Measurements from ENCODE around the gene ZNF768.
"Not testable (repeated sequence)": the region's sequence is repeated elsewhere in the genome, so short reads cannot be mapped to it uniquely, and the experiment has no call there.

The ZNF768 gene

DNA sequence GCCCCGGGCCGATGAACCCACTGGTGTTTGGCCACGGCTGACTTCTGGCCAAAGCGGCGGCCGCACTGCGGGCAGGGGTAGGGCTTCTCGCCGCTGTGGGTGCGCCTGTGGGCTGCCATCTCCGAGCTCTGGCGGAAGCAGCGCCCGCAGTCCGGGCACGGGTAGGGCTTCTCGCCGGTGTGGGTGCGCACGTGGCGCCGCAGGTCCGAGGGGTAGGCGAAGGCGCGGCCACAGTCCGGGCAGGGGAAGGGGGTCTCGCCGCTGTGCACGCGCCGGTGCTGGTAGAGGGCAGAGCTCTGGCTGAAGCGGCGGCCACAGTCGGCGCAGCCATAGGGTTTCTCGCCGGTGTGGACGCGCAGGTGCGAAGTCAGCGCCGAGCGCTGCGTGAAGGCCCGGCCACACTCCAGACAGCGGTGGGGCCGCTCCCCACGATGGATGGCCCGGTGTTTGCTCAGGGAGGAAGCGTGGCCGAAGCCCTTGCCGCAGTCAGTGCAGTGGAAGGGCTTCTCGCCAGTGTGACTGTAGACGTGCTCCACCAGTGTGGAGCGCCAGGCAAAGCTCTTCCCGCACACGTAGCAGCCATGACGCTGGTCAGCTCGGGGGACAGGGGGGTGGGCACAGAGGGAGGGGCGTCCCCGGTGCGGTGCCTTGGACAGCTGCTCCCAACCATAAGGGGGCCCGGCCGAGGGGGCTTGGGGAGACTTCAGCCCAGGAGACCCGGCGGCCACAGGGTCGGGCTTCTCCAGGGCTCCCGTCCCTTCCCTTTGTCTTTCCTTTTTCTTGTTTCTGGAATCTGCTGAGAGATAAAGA, 29.2 kb upstream of the ZNF768 start:
- no peak for DNase-seq (ENCODE audit: low spot score)

DNA sequence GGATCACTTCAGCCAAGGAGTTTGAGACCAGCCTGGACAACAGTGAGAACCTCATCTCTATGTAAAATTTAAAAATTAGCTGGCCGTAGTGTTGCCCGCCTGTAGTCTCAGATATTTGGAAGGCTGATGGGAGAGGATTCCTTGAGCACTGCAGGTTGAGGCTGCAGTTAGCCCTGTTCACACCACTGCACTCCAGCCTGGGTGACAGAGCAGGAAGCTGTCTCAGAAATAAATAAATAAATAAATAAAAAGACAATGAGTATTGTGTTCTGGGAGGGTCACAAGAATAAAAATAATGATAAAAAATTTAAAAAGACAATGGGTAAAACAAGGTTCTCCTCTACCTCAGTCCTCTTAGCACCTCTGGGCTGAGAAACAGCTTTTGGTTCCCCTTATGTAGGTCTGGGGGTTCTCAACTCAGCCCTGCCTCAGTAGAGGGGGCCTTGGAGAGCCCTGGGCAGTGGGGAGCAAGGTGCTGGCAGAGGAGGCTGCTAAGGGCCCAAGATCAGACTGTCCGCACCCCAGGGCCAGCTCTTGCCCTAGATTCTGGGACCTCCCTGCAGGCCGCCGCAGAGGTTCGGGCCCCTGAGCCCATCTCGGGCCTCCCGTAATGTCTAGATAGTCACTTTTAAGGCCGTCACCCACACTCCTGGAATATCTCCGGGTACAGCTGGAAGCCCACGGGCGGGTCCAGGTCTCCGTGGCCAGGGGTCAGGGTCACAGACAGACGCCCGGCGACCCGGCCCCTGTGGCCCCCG, 28.4 kb upstream of the ZNF768 start:
- no peak for DNase-seq (ENCODE audit: low spot score)

DNA sequence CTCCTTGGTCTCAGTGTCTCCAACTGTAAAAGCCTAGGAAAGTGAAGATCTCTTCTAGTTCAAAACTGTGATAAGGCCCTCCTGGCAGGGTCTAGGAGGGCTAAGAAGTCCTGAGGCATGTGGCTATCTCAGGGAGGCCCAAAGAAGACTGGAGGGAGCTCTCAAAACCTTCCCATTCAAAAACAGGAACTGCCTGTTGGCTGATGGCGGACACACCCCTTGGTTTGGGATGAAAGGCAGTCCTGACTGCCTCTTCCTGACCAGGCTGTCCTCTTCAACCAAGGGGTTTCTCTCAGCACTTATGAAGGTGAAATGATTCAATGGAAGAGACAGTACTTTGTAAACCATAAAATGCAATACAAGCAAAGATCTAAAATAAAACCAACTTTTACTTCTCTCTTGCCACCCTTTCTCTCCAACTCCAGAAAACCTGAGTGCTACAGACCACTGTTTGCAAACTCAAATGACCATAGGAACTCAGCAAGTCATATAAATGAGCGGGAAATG, 27.1 kb upstream of the ZNF768 start:
- no peak for DNase-seq (ENCODE audit: low spot score)

DNA sequence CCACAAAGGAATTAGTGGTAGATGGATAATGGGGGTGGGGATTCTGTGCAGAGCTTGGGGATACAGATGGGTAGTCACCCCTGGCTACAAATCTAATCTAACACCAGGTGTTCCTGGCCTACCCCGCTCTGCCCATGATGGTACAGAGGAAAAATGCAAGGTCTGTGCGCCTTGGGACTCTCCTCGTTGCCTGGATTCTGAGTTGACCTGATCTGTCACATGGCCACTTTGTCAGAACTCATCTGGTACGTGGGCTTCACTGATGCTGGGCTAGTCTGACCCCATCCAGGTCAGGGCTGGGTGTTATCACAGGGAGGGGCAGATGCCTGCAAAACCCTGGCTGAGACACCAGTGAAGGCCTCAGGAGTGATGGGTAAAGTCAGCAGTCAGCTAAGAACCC, 26.6 kb upstream of the ZNF768 start:
- DNase-seq (ENCODE audit: low spot score): no peak

DNA sequence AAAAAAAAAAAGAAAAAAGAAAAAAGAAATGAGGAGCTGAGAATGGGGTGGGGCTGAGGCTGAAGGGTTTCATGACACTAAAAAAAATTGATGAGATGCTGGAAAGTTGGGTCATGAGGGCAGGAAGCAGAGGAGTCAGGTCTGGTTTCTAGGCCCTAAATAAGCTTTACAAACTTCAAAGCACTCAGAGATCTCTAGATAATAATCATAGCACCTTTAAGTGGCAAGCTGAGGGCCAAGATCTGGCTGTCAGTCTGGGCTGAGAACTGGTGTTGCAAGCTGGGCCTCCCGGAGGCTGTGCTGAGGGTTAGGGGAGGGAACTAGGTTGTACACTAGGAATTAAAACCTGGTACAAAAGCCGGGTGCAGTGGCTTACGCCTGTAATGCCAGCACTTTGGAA, 25.4 kb upstream of the ZNF768 start:
- DNase-seq (ENCODE audit: low spot score): no peak

DNA sequence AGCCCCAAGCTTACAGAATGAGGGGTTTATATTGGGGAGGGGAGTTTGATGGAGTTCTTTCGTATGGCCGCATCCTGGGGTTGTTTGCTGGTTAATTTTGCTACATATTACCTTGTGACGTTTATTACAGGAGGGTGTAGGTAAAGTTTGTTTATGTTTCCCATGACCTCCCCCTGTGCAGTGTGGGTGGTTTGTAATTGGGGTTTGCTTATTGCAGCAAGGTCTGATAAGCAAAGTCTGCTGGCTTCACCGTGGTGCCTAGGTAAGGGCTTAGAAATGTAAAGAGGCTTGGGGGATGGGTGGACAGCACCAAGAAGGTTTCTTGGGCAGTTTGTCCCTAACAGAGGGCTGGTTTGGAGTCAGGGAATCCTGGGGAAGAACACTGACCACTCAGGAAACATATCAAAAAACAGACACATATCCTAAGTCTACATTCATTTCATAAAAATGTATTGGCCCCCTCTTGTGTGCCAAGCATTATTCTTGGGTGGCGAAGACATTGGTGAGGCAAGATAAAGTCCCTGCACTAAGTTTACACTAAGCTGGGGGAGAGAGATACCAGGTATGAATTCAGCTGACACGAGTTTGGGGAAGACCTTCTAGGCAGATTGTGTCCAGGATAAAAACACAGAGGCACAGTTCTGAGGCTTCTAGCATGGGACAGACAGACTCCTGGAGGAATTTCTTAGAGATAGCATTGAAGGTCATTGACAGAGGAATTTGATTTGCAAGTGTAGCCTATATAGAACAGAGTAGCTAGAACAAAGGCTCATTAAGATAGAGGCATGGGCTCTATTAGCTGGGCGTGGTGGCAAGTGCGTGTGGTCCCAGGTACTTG, 22.3 kb upstream of the ZNF768 start:
- DNase-seq (ENCODE audit: low spot score): no peak

DNA sequence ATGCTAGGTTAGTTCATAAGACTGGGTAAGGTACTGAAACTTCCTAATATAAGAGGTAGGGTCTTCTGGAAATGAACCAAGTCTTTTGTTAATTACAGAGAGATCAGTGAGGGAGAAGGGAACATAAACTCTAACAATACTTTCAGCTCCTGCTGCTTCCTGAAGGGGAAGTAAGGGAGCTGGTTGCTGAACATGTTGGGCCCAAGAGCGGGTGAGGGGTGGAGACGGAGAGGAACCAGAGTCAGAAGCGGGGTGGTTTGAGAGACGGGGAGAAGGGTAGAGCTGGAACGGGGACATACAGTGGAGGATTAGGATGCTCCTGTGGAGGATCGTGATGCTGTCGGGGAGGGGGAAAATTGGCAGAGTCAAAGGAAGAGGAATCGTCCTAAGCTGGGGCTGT, 19.7 kb upstream of the ZNF768 start:
- no peak for DNase-seq (ENCODE audit: low spot score)

DNA sequence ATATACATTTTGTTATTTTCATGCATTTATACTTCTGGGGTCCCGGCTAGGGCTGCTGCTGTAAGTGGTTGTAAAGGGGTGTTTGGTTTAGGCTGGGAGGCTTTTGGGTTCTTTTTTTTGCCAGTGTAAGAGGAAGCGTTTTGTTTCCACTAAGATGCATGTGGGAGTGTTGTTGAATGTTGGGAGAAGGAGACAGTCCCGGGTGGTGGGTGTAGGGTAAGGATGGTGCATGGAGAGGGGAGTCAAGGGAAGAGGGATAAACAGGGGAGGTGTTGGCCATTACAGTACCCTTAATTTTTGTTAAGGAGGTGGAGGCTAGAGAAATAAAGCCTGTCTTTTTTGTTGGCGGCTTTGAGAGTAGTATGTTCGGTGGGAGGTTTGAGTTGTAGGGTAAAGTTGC, 16.7 kb upstream of the ZNF768 start:
- DNase-seq (ENCODE audit: low spot score): no peak

DNA sequence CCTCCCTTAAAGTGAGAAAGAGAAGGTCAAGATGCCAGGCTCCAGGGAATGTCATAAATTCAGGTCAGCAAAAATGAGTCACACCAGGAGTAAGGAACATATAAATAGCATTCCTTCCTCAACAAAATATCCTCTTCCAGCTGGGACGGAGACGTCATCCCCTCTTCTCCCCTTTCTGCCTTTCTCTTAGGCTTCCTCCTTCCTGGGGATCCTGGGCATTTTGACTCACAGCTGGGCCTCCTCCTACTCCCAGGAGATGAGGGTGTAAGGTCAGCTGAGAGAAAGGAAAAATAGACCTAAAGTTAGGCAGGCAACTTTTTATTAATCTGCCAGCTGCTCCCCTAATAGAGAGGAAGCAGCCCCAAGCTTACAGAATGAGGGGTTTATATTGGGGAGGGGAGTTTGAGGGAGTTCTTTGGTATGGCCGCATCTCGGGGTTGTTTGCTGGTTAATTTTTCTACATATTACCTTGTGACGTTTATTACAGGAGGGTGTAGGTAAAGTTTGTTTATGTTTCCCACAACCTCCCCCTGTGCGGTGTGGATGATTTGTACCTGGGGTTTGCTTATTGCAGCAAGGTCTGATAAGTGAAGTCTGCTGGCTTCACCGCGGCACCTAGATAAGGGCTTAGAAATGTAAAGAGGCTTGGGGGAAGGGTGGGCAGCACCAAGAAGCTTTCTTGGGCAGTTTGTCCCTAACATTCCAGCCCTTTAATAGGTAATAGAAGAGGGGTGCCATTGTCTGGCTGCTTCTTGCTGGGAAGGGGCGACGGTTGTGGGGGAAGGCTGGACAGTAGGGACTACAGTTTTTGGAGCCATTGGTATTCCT, 15.3 kb upstream of the ZNF768 start:
- no peak for DNase-seq (ENCODE audit: low spot score)

DNA sequence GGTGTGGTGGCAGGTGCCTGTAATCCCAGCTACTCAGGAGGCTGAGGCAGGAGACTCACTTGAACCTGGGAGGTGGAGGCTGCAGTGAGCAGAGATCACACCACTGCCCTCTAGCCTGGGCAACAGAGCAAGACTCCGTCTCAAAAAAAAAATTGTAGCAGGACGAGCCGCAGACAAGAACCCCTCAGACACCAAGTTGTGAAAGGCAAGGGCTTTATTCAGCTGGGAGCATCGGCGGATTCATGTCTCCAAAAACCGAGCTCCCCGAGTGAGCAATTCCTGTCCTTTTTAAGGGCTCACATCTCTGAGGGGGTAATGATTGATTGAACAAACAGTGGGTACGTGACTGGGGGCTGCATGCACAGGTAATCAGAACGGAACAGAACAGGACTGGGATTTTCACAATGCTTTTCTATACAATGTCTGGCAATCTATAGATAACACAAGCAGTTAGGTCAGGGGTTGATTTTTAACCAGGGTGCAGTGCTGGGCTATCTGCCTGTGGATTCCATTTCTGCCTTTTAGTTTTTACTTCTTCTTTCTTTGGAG, 14.6 kb upstream of the ZNF768 start:
- not testable (repeated sequence) for DNase-seq (ENCODE audit: low spot score)

DNA sequence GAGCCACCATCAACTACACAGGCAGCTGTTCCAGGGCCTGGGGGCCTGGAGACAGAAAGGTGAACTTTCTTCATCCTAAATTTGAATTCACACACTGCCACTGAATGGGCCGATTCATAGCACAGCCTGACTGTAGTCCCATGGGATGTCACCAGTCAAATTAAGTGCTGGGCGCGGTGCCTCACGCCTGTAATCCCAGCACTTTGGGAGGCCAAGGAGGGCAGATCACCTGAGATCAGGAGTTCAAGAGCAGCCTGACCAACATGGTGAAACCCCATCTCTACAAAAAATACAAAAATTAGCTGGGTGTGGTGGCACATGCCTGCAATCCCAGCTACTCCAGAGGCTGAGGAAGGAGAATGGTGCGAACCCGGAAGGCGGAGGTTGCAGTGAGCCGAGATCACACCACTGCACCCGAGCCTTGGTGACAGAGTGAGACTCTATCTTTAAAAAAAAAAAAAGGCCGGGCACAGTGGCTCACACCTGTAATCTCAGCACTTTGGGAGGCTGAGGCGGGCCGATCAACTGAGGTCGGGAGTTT, 13.7 kb upstream of the ZNF768 start:
- not testable (repeated sequence) for DNase-seq (ENCODE audit: low spot score)

DNA sequence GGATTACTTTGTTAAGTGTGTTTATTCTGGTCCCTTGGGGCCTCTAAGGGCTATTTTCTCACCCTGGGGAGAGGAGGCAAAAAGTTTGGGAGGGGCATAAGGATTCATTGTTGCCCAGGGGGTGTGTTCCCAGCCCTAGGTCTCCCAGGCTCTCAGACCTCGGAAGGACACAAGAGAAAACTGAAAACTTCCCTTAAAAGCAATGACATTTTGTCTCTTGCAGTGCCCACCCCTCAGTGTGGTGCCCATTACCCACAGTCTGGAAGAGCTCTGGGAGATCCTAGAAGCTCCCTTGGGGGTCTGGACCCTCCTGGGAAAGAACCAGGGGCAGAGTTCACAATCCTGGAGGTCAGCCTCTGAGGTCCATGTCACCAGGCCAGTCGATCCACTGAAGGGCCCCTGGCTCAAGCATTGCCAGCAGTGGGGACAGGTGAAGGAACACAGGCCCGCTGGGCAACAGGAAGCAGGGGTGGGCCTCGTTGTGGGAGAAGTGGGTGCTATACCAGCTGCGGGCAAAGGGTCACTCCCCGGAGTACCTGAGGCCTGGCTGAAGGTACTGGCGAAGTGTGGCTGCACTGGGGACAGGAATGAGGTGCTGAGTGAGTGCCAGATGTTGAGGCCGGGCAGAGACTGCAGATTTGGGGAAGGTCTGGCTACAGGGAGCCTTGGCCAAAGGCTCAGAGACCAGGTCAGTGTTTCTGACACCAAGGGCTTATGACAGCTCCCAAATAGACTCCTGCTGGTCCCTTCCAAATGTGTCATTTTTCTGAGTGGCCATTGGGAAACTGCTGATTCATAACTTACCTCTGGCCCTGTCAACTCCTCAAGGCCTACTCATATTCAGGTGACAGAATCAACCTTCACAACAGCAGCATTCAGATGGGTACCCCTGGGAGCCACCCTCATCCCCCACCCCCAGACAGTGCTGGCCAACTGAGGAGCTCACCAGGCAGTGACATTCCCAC, 12.9 kb upstream of the ZNF768 start:
- no peak for DNase-seq (ENCODE audit: low spot score)

DNA sequence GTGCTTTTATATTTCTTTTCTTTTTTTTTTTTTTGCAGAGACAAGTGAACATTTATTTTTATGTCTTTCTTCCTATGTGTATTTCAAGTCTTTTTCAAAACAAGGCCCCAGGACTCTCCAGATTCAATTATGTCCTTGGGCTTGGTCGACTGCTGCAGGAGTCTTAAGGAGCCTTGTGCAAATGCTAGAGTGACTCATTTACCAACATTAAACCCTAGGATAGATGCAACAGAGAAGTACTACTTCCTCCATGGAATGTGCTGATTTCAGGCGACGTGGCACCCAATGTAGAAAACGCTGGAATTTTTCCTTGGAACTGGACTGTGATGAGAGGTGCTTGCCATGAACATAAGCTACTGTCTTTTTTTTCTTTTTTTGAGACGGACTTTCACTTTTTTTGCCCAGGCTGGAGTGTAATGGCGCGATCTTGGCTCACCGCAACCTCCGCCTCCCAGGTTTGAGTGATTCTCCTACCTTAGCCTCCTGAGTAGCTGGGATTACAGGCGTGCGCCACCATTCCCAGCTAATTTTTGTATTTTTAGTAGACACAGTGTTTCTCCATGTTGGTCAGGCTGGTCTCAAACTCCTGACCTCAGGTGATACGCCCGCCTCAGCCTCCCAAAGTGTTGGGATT, 10.1 kb upstream of the ZNF768 start:
- DNase-seq (ENCODE audit: low spot score): not testable (repeated sequence)

DNA sequence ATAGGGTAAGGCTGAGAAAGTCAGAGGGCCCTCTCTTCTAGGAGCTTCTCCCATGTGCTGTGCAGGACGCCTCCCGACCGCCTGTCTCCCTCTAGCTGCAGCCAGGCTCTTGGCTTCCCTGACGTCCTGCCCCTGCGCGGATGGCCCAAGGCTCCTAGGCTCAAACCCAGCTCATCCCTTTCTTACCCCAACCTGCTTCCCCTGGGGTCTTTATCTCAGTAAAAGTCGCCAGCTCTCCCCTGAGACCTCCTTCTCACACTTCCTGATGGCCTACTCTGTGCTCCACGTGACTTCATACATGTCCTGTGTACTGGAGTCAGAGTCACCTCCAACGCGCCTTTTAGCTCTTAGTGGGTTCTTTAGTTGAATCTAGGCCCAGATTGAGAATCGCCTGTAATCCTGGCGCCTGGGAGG, 9.4 kb upstream of the ZNF768 start:
- DNase-seq (ENCODE audit: low spot score): peak; percentile 56

DNA sequence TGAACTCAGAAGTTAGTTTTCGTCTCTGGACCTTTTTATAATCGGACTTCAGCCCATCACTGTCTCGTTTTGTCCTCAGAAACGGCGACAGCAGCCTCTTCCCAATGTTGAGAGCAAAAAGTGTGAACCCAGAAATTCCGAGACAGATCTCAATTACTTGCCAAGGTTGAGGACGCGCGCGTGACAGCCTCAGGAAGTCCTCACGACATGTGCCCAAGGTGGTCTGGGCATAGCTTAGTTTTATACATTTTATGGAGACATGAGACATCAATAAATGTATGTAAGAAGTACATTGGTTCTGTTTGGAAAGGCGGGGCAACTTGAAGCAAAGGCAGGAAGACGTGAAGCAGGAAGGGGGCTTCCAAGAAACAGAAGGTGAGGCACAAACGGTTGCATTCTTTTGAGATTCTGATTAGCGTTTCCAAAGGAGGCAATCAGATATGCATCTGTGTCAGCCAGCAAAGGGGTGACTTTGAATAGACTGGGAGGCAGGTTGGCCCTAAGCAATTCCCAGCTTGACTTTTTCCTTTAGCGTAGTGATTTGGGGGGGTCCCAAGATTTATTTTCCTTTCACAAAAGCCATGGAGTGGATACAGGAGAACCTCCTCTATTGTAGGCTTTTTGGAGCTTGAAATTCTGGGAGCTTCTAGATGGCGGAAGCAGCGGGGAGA, 8.9 kb upstream of the ZNF768 start:
- no peak for DNase-seq (ENCODE audit: low spot score)

DNA sequence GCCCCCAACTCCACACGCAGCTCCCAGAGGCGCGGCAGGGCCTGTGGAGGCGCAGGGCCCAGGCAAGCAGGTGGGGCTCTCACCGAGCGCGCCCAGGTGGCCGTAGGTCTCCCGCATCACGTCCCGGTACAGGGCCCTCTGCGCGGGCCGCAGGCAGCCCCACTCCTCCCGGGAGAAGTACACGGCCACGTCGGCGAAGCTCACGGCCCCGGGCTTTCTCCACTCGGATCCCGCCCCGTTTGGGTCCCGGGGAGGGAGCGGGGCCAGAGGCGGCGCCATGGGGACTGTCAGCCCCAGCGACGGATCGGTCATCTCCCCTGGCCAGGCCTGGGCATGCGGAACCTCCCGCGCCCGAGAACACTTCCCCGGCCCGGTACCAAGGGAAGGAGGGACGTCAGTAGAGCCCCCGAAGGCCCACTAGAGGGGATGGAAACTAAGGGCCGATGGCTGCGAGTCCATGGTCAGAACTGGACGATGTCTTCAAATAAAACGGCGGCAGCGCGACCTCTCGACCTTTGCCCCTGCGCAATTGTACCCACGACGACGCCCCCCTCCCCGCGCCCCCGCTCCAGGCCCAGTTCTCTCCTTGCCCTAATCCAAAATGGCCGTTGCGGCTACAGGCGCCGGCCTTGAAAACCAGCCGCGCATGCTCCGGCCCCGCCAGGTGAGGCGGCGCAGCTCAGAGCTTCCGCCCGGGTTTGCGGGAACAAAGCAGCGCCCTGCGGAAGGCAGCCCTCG, 8.2 kb upstream of the ZNF768 start, which contains the start of gene ZNF747:
ZNF747 (minus strand) TSS at position 491 of the 738 bp plus-strand sequence; CDS start at position 312, 179 bp downstream.
- peak; percentile 85 for DNase-seq (ENCODE audit: low spot score)

DNA sequence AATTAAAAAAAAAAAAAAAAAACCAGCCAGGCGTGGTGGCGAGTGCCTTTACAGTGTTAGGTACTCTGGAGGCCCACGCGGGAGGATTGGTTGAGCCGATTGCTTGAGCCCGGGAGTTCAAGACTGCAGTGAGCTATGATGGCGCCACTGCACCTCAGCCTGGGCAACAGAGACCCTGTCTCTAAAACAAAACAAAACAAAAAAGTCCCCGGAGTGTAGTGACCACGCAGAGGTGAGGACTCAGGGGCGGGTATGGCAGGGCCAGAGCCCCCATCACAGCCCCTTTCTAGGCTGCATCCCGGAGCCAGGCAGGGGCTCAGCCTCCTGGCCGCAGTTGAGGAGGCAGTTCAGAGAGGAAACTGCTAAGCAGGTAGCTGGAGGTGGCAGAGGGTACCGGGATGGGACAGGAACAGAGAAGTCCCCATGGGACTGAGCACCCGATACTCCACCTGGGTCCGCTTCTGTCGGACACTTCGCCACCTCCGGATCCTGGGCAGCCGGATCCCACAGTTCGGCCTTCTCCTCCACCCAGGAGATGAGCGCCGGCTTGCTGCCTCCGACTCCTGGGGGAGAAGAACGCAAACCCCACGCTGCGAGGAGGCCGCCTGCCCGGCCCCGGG, 7.5 kb upstream of the ZNF768 start:
- no peak for DNase-seq (ENCODE audit: low spot score)

Measured in cerebellar cortex (tissue), 1 donor.